Activated CD8-positive, alpha-beta T cell treated with anti-CD3 and anti-CD28 coated beads, Interleukin-2, amount 10 ng/mL, durations not matched to agents 7 days and 5 days (primary cell): ENCODE data around the gene COL4A1. TPM values are rescaled to one million over a fixed set of nuclear protein-coding genes. Genes with fewer than 3 reads are reported as not detected.

ENCODE experiments used
- ATAC-seq: fragments of 150-1000 bp; cut with Tn5 transposase; one replicate; pipeline ENCODE4 v1.10.0; 2021; ENCODE audit warnings: moderate library complexity
- CTCF ChIA-PET: fragments of 350-600 bp; sonication (Branson Sonifier 250); formaldehyde crosslinking; loops from one replicate; lab custom pipeline; 2021; ENCODE audit warnings: antibody characterized with exemption; lab: Charles Lee
- POLR2A ChIA-PET: fragments of 350-600 bp; sonication (Branson Sonifier 250); formaldehyde crosslinking; loops from one replicate; lab custom pipeline; 2021; ENCODE audit warnings: antibody characterized with exemption; lab: Charles Lee
- DNase-seq: peaks from one replicate; pipeline ENCODE4 v3.0.0-alpha.2; 2020
- H3K27ac Mint-ChIP-seq: one replicate; pipeline ENCODE4 v1.8.0; 2021; ENCODE audit warnings: mild to moderate bottlenecking, mixed read lengths
- H3K27me3 Mint-ChIP-seq: one replicate; pipeline ENCODE4 v1.8.0; 2021; ENCODE audit warnings: low read depth, mixed read lengths
- H3K36me3 Mint-ChIP-seq: one replicate; pipeline ENCODE4 v1.8.0; 2021; ENCODE audit warnings: low read depth, mixed read lengths
- H3K4me1 Mint-ChIP-seq: one replicate; pipeline ENCODE4 v1.8.0; 2021; ENCODE audit warnings: low read depth, mixed read lengths
- H3K4me3 Mint-ChIP-seq: one replicate; pipeline ENCODE4 v1.8.0; 2021; ENCODE audit warnings: mild to moderate bottlenecking, mixed read lengths
- H3K9me3 Mint-ChIP-seq: one replicate; pipeline ENCODE4 v1.8.0; 2022; ENCODE audit warnings: mixed read lengths; ENCODE audit not compliant: insufficient read depth
- total RNA-seq, 2 experiments: library from RNA; stranded (reverse); gene quantifications; one replicate each; pipeline ENCODE4 v1.2.3, GENCODE V29; 2021

The COL4A1 gene
- total RNA-seq, 2 experiments from 2014 or later = not detected

- no peak overlapping the region for H3K27ac Mint-ChIP-seq
- CTCF ChIA-PET = no interaction called here
- no peak for ATAC-seq
- H3K27me3 Mint-ChIP-seq = peaks cover 52% of the 10 kb centered on the region
- H3K9me3 Mint-ChIP-seq = no peaks in the 10 kb centered on the region
- H3K4me3 Mint-ChIP-seq = no peak overlapping the region
- POLR2A ChIA-PET = no interaction called here
- no peak for DNase-seq
- peaks cover 6% of the 10 kb centered on the region for H3K36me3 Mint-ChIP-seq
- peaks cover 5% of the 10 kb centered on the region for H3K4me1 Mint-ChIP-seq
Measured at GRCh38 chr13:110309661-110310524, 2.9 kb upstream of the COL4A1 start.

- ChIA-PET CTCF (no interaction called here), POLR2A (no interaction called here)
- ATAC-seq = no peak
- Mint-ChIP-seq H3K4me3 (no peak overlapping the region), H3K9me3 (no peaks in the 10 kb centered on the region), H3K27ac (no peak overlapping the region), H3K36me3 (peaks cover 6% of the 10 kb centered on the region), H3K27me3 (peaks cover 62% of the 10 kb centered on the region), H3K4me1 (peaks cover 5% of the 10 kb centered on the region)
- no peak for DNase-seq
Measured at GRCh38 chr13:110308656-110309359, 1.9 kb upstream of the COL4A1 start.

DNA sequence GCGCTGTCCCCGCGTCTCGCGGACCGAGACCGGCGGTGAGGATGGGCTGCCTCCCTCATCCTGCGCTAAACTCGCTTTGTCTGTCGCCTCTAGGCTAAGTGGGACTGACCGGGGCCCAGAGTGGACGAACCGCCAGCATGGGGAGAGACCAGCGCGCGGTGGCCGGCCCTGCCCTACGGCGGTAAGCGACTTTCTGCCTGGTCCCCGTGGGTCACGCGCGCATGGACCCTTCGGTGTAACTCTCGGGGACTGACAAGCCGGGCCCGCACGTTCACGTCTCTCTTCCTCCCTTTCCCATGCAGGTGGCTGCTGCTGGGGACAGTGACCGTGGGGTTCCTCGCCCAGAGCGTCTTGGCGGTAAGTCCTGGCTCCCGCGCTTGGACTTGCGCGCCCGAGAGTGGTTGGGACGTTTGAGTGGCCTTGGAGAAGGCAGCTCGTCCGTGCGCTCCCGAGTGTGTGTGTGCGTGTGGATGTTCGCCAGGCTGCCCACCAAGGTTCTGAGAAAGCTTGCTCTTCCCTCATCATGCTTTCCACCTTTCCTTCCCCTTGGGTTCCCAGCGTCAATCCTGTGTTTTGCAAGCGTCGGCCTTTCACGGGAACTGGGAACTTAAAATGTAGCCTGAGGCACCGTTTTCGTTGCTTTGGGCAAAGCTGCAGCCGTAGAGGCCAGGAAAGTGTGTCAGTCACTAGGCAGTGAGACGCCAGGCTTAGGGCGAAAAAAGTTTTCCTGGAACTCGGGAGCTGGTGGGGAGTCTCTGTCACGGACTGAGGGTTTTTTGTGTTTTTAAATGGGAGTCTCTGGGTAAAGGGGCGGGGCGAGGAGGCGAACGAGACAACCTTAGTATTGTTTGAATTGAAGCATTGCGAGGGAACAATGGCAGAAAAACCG, 1.1 kb upstream of the COL4A1 start:
- ATAC-seq (no peak), DNase-seq (no peak)
- H3K27ac Mint-ChIP-seq = no peak overlapping the region
- H3K36me3 Mint-ChIP-seq = peaks cover 6% of the 10 kb centered on the region
- H3K9me3 Mint-ChIP-seq = no peaks in the 10 kb centered on the region
- ChIA-PET POLR2A (no interaction called here), CTCF (no interaction called here)
- H3K27me3 Mint-ChIP-seq = peaks cover 67% of the 10 kb centered on the region
- peaks cover 5% of the 10 kb centered on the region for H3K4me1 Mint-ChIP-seq
- no peak overlapping the region for H3K4me3 Mint-ChIP-seq

- DNase-seq (no peak), ATAC-seq (no peak)
- ChIA-PET CTCF (no interaction called here), POLR2A (no interaction called here)
- H3K9me3 Mint-ChIP-seq = no peaks in the 10 kb centered on the region
- no peak overlapping the region for H3K27ac Mint-ChIP-seq
- peaks cover 6% of the 10 kb centered on the region for H3K36me3 Mint-ChIP-seq
- H3K4me3 Mint-ChIP-seq = no peak overlapping the region
- peaks cover 64% of the 10 kb centered on the region for H3K27me3 Mint-ChIP-seq
- H3K4me1 Mint-ChIP-seq = peaks cover 5% of the 10 kb centered on the region
Measured at GRCh38 chr13:110306340-110306959, 507 bp downstream of the COL4A1 start.

DNA sequence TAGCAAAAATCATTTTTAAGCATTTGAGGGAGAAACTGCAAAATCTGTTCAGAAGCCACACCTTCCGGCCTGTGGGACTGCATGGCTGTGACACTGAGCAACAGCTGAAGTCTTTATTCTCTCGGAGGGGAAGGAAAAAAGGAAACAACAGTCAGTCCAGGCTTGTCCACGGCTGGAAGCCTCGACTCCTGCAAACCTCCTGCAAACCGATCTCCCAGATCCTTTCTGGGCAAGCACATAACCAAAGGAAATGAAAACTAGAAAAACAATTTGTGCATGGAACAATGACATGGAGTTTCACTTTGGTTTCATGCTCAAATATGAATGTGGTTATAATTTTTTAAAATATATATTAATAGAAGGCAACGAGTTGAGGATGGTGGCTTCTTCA, 1.0 kb downstream of the COL4A1 start:
- H3K9me3 Mint-ChIP-seq = no peaks in the 10 kb centered on the region
- no peak overlapping the region for H3K27ac Mint-ChIP-seq
- no peak overlapping the region for H3K4me3 Mint-ChIP-seq
- H3K36me3 Mint-ChIP-seq = peaks cover 6% of the 10 kb centered on the region
- no peak for ATAC-seq
- ChIA-PET POLR2A (no interaction called here), CTCF (no interaction called here)
- no peak for DNase-seq
- H3K4me1 Mint-ChIP-seq = peaks cover 5% of the 10 kb centered on the region
- H3K27me3 Mint-ChIP-seq = peaks cover 67% of the 10 kb centered on the region

- CTCF ChIA-PET = no interaction called here
- no peaks in the 10 kb centered on the region for H3K9me3 Mint-ChIP-seq
- no peak overlapping the region for H3K27ac Mint-ChIP-seq
Measured at GRCh38 chr13:110305544-110305943, 1.4 kb downstream of the COL4A1 start.

GRCh38 chr13:110305001-110305400, 2.0 kb downstream of the COL4A1 start:
- no peak overlapping the region for H3K27ac Mint-ChIP-seq
- CTCF ChIA-PET = no interaction called here
- H3K36me3 Mint-ChIP-seq = peaks cover 6% of the 10 kb centered on the region
- ATAC-seq (no peak), DNase-seq (no peak)
- peaks cover 5% of the 10 kb centered on the region for H3K4me1 Mint-ChIP-seq
- H3K9me3 Mint-ChIP-seq = no peaks in the 10 kb centered on the region
- POLR2A ChIA-PET = no interaction called here
- H3K4me3 Mint-ChIP-seq = no peak overlapping the region
- H3K27me3 Mint-ChIP-seq = peaks cover 68% of the 10 kb centered on the region

More at GRCh38 chr13:110305544-110305943, 1.4 kb downstream of the COL4A1 start:
- H3K4me1 Mint-ChIP-seq = peaks cover 5% of the 10 kb centered on the region
- no peak overlapping the region for H3K4me3 Mint-ChIP-seq
- H3K36me3 Mint-ChIP-seq = peaks cover 6% of the 10 kb centered on the region
- DNase-seq (no peak), ATAC-seq (no peak)
- peaks cover 67% of the 10 kb centered on the region for H3K27me3 Mint-ChIP-seq
- POLR2A ChIA-PET = no interaction called here

GRCh38 chr13:110304256-110304655, 2.7 kb downstream of the COL4A1 start:
- Mint-ChIP-seq H3K27me3 (peaks cover 65% of the 10 kb centered on the region), H3K9me3 (no peaks in the 10 kb centered on the region)
- no peak for ATAC-seq

DNA sequence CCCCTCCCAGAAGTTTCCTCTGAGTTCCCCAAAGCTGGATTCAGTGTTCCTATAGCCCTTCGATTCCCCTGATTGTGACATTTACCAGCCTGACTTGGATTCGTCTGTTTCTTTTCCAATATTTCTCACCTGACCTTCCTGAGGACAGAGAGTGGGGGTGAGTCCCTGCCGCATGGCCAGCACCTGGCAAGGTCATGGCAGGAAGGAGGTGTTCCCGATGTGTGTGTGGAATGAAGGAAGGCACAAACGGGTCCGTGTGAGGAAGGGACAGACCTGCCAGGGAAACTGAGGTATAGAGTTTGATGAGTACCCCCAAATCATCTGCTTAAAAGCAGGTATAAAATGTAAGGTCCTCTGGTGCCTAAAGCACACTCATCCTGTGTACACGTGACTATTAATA, 3.3 kb downstream of the COL4A1 start:
- peaks cover 5% of the 10 kb centered on the region for H3K4me1 Mint-ChIP-seq
- H3K4me3 Mint-ChIP-seq = no peak overlapping the region
- peaks cover 6% of the 10 kb centered on the region for H3K36me3 Mint-ChIP-seq
- no peaks in the 10 kb centered on the region for H3K9me3 Mint-ChIP-seq
- POLR2A ChIA-PET = no interaction called here
- peaks cover 65% of the 10 kb centered on the region for H3K27me3 Mint-ChIP-seq
- no peak for DNase-seq
- ATAC-seq = no peak
- CTCF ChIA-PET = no interaction called here
- H3K27ac Mint-ChIP-seq = no peak overlapping the region

More at GRCh38 chr13:110304256-110304655, 2.7 kb downstream of the COL4A1 start:
- Mint-ChIP-seq H3K4me1 (peaks cover 5% of the 10 kb centered on the region), H3K4me3 (no peak overlapping the region), H3K36me3 (peaks cover 6% of the 10 kb centered on the region), H3K27ac (no peak overlapping the region)
- ChIA-PET POLR2A (no interaction called here), CTCF (no interaction called here)
- no peak for DNase-seq

DNA sequence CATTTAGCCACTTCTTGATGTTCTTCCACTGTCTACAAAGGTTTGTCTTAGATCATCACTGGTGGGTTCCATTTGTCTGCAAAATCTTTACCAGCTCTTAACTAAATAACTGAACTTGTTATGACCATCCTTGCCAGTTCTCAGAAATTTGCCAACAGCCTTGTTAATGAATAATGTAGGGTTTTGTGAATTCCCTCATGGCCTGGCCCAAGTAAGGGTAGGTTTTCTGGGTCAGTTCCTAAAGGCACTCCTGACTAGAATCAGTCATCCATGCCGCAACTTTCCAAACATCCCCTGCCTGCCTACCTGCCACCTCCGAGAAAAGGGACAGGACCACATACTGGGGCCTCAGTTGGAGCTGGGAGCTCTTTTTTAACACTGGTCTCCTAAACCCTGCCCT, 4.0 kb downstream of the COL4A1 start:
- H3K36me3 Mint-ChIP-seq = peaks cover 1% of the 10 kb centered on the region
- no peak overlapping the region for H3K27ac Mint-ChIP-seq
- peaks cover 5% of the 10 kb centered on the region for H3K4me1 Mint-ChIP-seq
- ChIA-PET CTCF (no interaction called here), POLR2A (no interaction called here)
- ATAC-seq = no peak
- H3K4me3 Mint-ChIP-seq = no peak overlapping the region
- peaks cover 63% of the 10 kb centered on the region for H3K27me3 Mint-ChIP-seq
- H3K9me3 Mint-ChIP-seq = no peaks in the 10 kb centered on the region
- DNase-seq = no peak
